Measurements from ENCODE around the gene CASK.
A peak's percentile ranks its signal among the peaks of the same experiment; 100 is the strongest.
"Not testable (repeated sequence)": the region's sequence is repeated elsewhere in the genome, so short reads cannot be mapped to it uniquely, and the experiment has no call there.

CASK gene

GRCh38 chrX:41721590-41721989 lies 201.8 kb downstream of the CASK start:
- H3K4me2 ChIP-seq (ENCODE audit: low read length), result no peak overlapping the region
- no peak overlapping the region for H2AFZ ChIP-seq (ENCODE audit: low read length)
- H3K79me2 ChIP-seq (ENCODE audit: insufficient read depth, low read length), result no peaks in the 10 kb centered on the region
- H3K4me1 ChIP-seq (ENCODE audit: insufficient read depth, low read length, severe bottlenecking), result peaks cover 71% of the 10 kb centered on the region
- H3K27me3 ChIP-seq (ENCODE audit: insufficient read depth, low read length), result no peaks in the 10 kb centered on the region
- no peak overlapping the region for H3K9ac ChIP-seq (ENCODE audit: low read length)
- no peak overlapping the region for H3K4me3 ChIP-seq (ENCODE audit: low read depth, low read length, poor library complexity, severe bottlenecking)
- H3K9me2 ChIP-seq (ENCODE audit: low read depth, low read length), result no peaks in the 10 kb centered on the region
- H3K36me3 ChIP-seq (ENCODE audit: insufficient read depth, low read length), result peaks cover 21% of the 10 kb centered on the region
- H3K27ac ChIP-seq (ENCODE audit: low read depth, low read length, poor library complexity, severe bottlenecking), result peak overlapping the region; percentile 36
- H3K9me3 ChIP-seq (ENCODE audit: low read length), result 0 out of 2 replicates have a peak, but pooled peaks cover 4% of the 10 kb centered on the region
- no peaks in the 10 kb centered on the region for H3F3A ChIP-seq (ENCODE audit: insufficient read depth, low read length)
- TF ChIP-seq EZH2 (IDR thresholded peaks at IDR 0.05; ENCODE audit: borderline replicate concordance, low read length) (no peak), CTCF (IDR thresholded peaks at IDR 0.05; ENCODE audit: low read length) (no peak)
- H4K20me1 ChIP-seq (ENCODE audit: insufficient read depth, low read length), result no peaks in the 10 kb centered on the region

GRCh38 chrX:41720125-41720779 lies 203.1 kb downstream of the CASK start:
- Histone ChIP-seq H3K27me3 (ENCODE audit: insufficient read depth, low read length) (no peaks in the 10 kb centered on the region), H3K36me3 (ENCODE audit: insufficient read depth, low read length) (peaks cover 21% of the 10 kb centered on the region), H3K4me1 (ENCODE audit: insufficient read depth, low read length, severe bottlenecking) (peaks cover 64% of the 10 kb centered on the region), H3K4me2 (ENCODE audit: low read length) (no peak overlapping the region), H3K4me3 (ENCODE audit: low read depth, low read length, poor library complexity, severe bottlenecking) (no peak overlapping the region), H3K79me2 (ENCODE audit: insufficient read depth, low read length) (no peaks in the 10 kb centered on the region), H3K9me2 (ENCODE audit: low read depth, low read length) (no peaks in the 10 kb centered on the region), H3K9me3 (ENCODE audit: low read length) (0 out of 2 replicates have a peak, but pooled peaks cover 4% of the 10 kb centered on the region), H4K20me1 (ENCODE audit: insufficient read depth, low read length) (no peaks in the 10 kb centered on the region), H3K9ac (ENCODE audit: low read length) (no peak overlapping the region), H3K27ac (ENCODE audit: low read depth, low read length, poor library complexity, severe bottlenecking) (peak overlapping the region; percentile 60), H3F3A (ENCODE audit: insufficient read depth, low read length) (no peaks in the 10 kb centered on the region), H2AFZ (ENCODE audit: low read length) (no peak overlapping the region)
- TF ChIP-seq EZH2 (IDR thresholded peaks at IDR 0.05; ENCODE audit: borderline replicate concordance, low read length) (no peak), CTCF (IDR thresholded peaks at IDR 0.05; ENCODE audit: low read length) (no peak)

- H3K9me3 ChIP-seq (ENCODE audit: low read length); H3K27me3 ChIP-seq (ENCODE audit: insufficient read depth, low read length); H3K4me3 ChIP-seq (ENCODE audit: low read depth, low read length, poor library complexity, severe bottlenecking); H3F3A ChIP-seq (ENCODE audit: insufficient read depth, low read length); H2AFZ ChIP-seq (ENCODE audit: low read length); H3K79me2 ChIP-seq (ENCODE audit: insufficient read depth, low read length); H3K9ac ChIP-seq (ENCODE audit: low read length); H3K4me2 ChIP-seq (ENCODE audit: low read length); H4K20me1 ChIP-seq (ENCODE audit: insufficient read depth, low read length); H3K9me2 ChIP-seq (ENCODE audit: low read depth, low read length): not testable (repeated sequence)
- H3K4me1 ChIP-seq (ENCODE audit: insufficient read depth, low read length, severe bottlenecking), result peaks cover 59% of the 10 kb centered on the region
- H3K36me3 ChIP-seq (ENCODE audit: insufficient read depth, low read length), result peaks cover 21% of the 10 kb centered on the region
- peak overlapping the region; percentile 60 for H3K27ac ChIP-seq (ENCODE audit: low read depth, low read length, poor library complexity, severe bottlenecking)
Observed at GRCh38 chrX:41719610-41720009, 203.7 kb downstream of the CASK start.

Measured in OCI-LY1 (cell line).